Measurements from ENCODE around the gene MOCS1.

The MOCS1 gene

GRCh38 chr6:39882531-39882899 is 51.7 kb downstream of the MOCS1 start:
- Histone ChIP-seq H3K4me3 (ENCODE audit: low read depth, low read length) (no peak overlapping the region), H3K4me1 (ENCODE audit: control insufficient read depth, insufficient read depth, low read length) (no peaks in the 10 kb centered on the region), H3K36me3 (ENCODE audit: control insufficient read depth, insufficient read depth, low read length) (no peaks in the 10 kb centered on the region), H3K9ac (ENCODE audit: low read depth, low read length) (no peak overlapping the region), H3K27me3 (ENCODE audit: control insufficient read depth, insufficient read depth, low read length) (no peaks in the 10 kb centered on the region), H3K9me3 (ENCODE audit: control insufficient read depth, insufficient read depth, low read length) (no peaks in the 10 kb centered on the region)

DNA sequence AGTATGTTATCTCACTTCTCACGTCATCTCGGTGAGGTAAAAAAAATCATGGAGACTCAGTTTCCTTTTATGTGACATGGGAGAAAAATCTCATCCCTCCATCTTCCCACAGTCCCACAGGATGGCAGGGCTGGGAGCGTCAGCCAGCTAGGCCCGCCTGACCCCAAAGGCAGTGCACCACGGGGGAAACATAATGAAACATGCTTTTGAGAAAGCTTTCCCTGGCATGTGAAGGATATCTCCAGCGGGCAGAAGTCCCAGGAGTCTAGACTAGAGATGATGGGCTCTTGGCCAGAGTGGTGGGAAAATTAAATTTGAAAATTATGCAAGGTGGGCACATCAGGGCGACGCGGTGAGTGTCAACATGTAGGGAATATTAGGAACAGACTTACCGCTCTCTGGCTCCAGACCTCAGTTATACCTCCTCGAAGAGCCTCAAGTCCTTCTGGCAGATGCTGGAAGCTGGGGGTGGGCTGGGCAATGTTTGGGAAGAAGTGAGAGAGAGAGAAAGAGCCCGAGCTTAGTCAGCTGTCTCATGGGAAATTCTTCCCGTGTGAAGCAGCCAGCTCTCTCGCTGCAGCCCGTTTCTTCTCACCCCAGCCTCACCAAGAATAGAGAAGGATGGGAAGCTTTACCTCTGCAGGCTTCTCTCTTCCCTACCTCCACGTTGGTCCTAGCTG is 52.3 kb downstream of the MOCS1 start:
- no peaks in the 10 kb centered on the region for H3K9me3 ChIP-seq (ENCODE audit: control insufficient read depth, insufficient read depth, low read length)
- H3K9ac ChIP-seq (ENCODE audit: low read depth, low read length), result no peak overlapping the region
- H3K4me3 ChIP-seq (ENCODE audit: low read depth, low read length), result no peak overlapping the region
- H3K36me3 ChIP-seq (ENCODE audit: control insufficient read depth, insufficient read depth, low read length), result no peaks in the 10 kb centered on the region
- H3K27me3 ChIP-seq (ENCODE audit: control insufficient read depth, insufficient read depth, low read length), result no peaks in the 10 kb centered on the region
- H3K4me1 ChIP-seq (ENCODE audit: control insufficient read depth, insufficient read depth, low read length), result no peaks in the 10 kb centered on the region

- Histone ChIP-seq H3K27me3 (ENCODE audit: control insufficient read depth, insufficient read depth, low read length) (no peaks in the 10 kb centered on the region), H3K4me3 (ENCODE audit: low read depth, low read length) (no peak overlapping the region), H3K36me3 (ENCODE audit: control insufficient read depth, insufficient read depth, low read length) (no peaks in the 10 kb centered on the region), H3K4me1 (ENCODE audit: control insufficient read depth, insufficient read depth, low read length) (no peaks in the 10 kb centered on the region), H3K9ac (ENCODE audit: low read depth, low read length) (no peak overlapping the region), H3K9me3 (ENCODE audit: control insufficient read depth, insufficient read depth, low read length) (no peaks in the 10 kb centered on the region)
Measured at GRCh38 chr6:39880594-39880993, 53.7 kb downstream of the MOCS1 start.

DNA sequence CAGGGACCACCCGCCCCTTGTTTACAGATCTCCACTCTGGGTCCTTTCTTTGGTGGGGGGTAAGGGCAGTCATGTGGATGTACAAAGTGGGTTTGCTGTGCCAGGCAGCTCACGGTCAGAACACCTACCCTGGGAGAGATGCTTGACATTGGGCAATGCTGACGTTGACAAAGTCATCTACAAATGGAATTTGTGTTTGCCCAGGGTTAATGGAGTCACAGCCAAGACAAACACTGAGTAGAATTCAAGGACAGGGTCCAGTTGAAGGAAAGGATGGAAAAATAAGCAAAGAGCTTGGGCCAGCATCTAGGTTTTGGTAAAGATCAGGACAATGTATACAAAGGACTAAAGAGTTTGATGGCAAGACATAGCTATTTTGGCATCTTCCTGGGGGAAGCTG is 54.7 kb downstream of the MOCS1 start:
- H3K4me1 ChIP-seq (ENCODE audit: control insufficient read depth, insufficient read depth, low read length), result no peaks in the 10 kb centered on the region
- H3K27me3 ChIP-seq (ENCODE audit: control insufficient read depth, insufficient read depth, low read length), result no peaks in the 10 kb centered on the region
- H3K9ac ChIP-seq (ENCODE audit: low read depth, low read length), result no peak overlapping the region
- no peaks in the 10 kb centered on the region for H3K9me3 ChIP-seq (ENCODE audit: control insufficient read depth, insufficient read depth, low read length)
- no peak overlapping the region for H3K4me3 ChIP-seq (ENCODE audit: low read depth, low read length)
- H3K36me3 ChIP-seq (ENCODE audit: control insufficient read depth, insufficient read depth, low read length), result peaks cover 4% of the 10 kb centered on the region

GRCh38 chr6:39876826-39877225 is 57.4 kb downstream of the MOCS1 start:
- no peaks in the 10 kb centered on the region for H3K27me3 ChIP-seq (ENCODE audit: control insufficient read depth, insufficient read depth, low read length)
- peaks cover 4% of the 10 kb centered on the region for H3K36me3 ChIP-seq (ENCODE audit: control insufficient read depth, insufficient read depth, low read length)
- no peaks in the 10 kb centered on the region for H3K9me3 ChIP-seq (ENCODE audit: control insufficient read depth, insufficient read depth, low read length)
- no peaks in the 10 kb centered on the region for H3K4me1 ChIP-seq (ENCODE audit: control insufficient read depth, insufficient read depth, low read length)
- no peak overlapping the region for H3K9ac ChIP-seq (ENCODE audit: low read depth, low read length)
- H3K4me3 ChIP-seq (ENCODE audit: low read depth, low read length), result no peak overlapping the region

GRCh38 chr6:39876111-39876510 is 58.2 kb downstream of the MOCS1 start:
- Histone ChIP-seq H3K4me3 (ENCODE audit: low read depth, low read length) (no peak overlapping the region), H3K27me3 (ENCODE audit: control insufficient read depth, insufficient read depth, low read length) (no peaks in the 10 kb centered on the region), H3K4me1 (ENCODE audit: control insufficient read depth, insufficient read depth, low read length) (no peaks in the 10 kb centered on the region), H3K36me3 (ENCODE audit: control insufficient read depth, insufficient read depth, low read length) (peaks cover 4% of the 10 kb centered on the region), H3K9ac (ENCODE audit: low read depth, low read length) (no peak overlapping the region), H3K9me3 (ENCODE audit: control insufficient read depth, insufficient read depth, low read length) (no peaks in the 10 kb centered on the region)

DNA sequence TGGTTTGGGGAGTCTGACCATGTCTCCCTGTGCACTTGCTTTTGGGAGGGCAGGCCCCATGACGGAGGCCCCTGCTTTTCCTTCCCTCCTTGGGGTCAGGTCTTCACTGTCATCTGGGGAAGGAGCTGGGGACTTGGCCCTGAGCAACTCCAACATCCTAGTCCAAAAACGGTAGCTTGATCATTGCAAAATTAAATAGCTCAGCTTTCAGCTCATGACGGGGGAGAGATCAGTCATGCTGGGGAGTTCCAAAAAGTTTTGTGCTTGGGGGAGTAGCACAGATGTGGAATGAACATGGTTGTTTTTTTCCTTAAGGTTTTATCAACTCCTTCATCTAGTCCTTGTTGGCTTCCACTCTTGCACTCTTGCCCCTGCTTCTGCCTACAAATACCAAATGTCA is 60.8 kb downstream of the MOCS1 start:
- no peaks in the 10 kb centered on the region for H3K4me1 ChIP-seq (ENCODE audit: control insufficient read depth, insufficient read depth, low read length)
- H3K9ac ChIP-seq (ENCODE audit: low read depth, low read length), result no peak overlapping the region
- no peak overlapping the region for H3K4me3 ChIP-seq (ENCODE audit: low read depth, low read length)
- H3K36me3 ChIP-seq (ENCODE audit: control insufficient read depth, insufficient read depth, low read length), result peaks cover 4% of the 10 kb centered on the region
- H3K27me3 ChIP-seq (ENCODE audit: control insufficient read depth, insufficient read depth, low read length), result no peaks in the 10 kb centered on the region
- no peaks in the 10 kb centered on the region for H3K9me3 ChIP-seq (ENCODE audit: control insufficient read depth, insufficient read depth, low read length)

- peaks cover 4% of the 10 kb centered on the region for H3K4me1 ChIP-seq (ENCODE audit: control insufficient read depth, insufficient read depth, low read length)
- no peak overlapping the region for H3K9ac ChIP-seq (ENCODE audit: low read depth, low read length)
- H3K9me3 ChIP-seq (ENCODE audit: control insufficient read depth, insufficient read depth, low read length), result no peaks in the 10 kb centered on the region
- H3K4me3 ChIP-seq (ENCODE audit: low read depth, low read length), result no peak overlapping the region
- no peaks in the 10 kb centered on the region for H3K27me3 ChIP-seq (ENCODE audit: control insufficient read depth, insufficient read depth, low read length)
- peaks cover 4% of the 10 kb centered on the region for H3K36me3 ChIP-seq (ENCODE audit: control insufficient read depth, insufficient read depth, low read length)
Measured at GRCh38 chr6:39870950-39871349, 63.3 kb downstream of the MOCS1 start.

DNA sequence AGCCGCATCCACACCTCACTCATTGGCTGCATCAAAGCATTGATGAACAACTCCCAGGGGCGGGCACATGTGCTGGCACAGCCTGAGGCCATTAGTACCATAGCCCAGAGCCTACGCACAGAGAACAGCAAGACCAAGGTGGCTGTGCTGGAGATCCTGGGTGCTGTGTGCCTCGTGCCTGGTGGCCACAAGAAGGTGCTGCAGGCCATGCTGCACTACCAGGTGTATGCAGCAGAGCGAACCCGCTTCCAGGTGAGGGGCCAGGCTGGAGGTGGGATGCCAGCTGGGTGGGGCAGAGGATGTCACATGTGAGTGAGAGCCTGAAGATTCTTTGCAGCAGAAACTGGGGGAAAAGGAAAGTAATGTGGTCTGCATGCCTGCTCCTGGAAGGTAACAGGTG is 66.7 kb downstream of the MOCS1 start:
- no peak overlapping the region for H3K4me3 ChIP-seq (ENCODE audit: low read depth, low read length)
- H3K9me3 ChIP-seq (ENCODE audit: control insufficient read depth, insufficient read depth, low read length), result no peaks in the 10 kb centered on the region
- peaks cover 6% of the 10 kb centered on the region for H3K4me1 ChIP-seq (ENCODE audit: control insufficient read depth, insufficient read depth, low read length)
- no peaks in the 10 kb centered on the region for H3K27me3 ChIP-seq (ENCODE audit: control insufficient read depth, insufficient read depth, low read length)
- no peaks in the 10 kb centered on the region for H3K36me3 ChIP-seq (ENCODE audit: control insufficient read depth, insufficient read depth, low read length)
- H3K9ac ChIP-seq (ENCODE audit: low read depth, low read length), result no peak overlapping the region

- H3K4me3 ChIP-seq (ENCODE audit: low read depth, low read length), result no peak overlapping the region
- H3K36me3 ChIP-seq (ENCODE audit: control insufficient read depth, insufficient read depth, low read length), result no peaks in the 10 kb centered on the region
- H3K9ac ChIP-seq (ENCODE audit: low read depth, low read length), result no peak overlapping the region
- no peaks in the 10 kb centered on the region for H3K27me3 ChIP-seq (ENCODE audit: control insufficient read depth, insufficient read depth, low read length)
- peaks cover 6% of the 10 kb centered on the region for H3K4me1 ChIP-seq (ENCODE audit: control insufficient read depth, insufficient read depth, low read length)
- H3K9me3 ChIP-seq (ENCODE audit: control insufficient read depth, insufficient read depth, low read length), result no peaks in the 10 kb centered on the region
Measured at GRCh38 chr6:39865011-39865888, 69.0 kb downstream of the MOCS1 start.

DNA sequence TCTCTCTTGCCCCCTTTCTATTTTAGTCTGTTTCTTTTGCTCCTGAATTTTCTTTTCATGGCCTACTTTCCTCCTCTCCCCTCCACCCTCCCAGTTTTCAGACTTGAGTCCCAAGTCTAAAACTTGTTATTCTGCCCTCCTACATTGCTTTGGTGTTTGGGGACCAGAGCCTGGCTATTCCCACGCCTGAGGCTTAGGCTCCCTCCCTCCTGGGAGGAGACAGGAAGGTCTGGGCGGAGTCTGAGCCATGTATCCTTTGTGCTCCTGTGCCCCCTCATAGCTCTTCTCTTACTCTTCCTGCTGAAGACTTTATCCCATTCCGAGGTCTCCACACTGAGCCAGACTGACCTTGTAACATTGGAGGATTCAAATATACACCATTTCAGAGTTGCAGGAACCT is 72.6 kb downstream of the MOCS1 start:
- H3K9ac ChIP-seq (ENCODE audit: low read depth, low read length), result no peak overlapping the region
- H3K4me3 ChIP-seq (ENCODE audit: low read depth, low read length), result no peak overlapping the region
- no peaks in the 10 kb centered on the region for H3K27me3 ChIP-seq (ENCODE audit: control insufficient read depth, insufficient read depth, low read length)
- H3K4me1 ChIP-seq (ENCODE audit: control insufficient read depth, insufficient read depth, low read length), result peaks cover 2% of the 10 kb centered on the region
- no peaks in the 10 kb centered on the region for H3K9me3 ChIP-seq (ENCODE audit: control insufficient read depth, insufficient read depth, low read length)
- no peaks in the 10 kb centered on the region for H3K36me3 ChIP-seq (ENCODE audit: control insufficient read depth, insufficient read depth, low read length)

DNA sequence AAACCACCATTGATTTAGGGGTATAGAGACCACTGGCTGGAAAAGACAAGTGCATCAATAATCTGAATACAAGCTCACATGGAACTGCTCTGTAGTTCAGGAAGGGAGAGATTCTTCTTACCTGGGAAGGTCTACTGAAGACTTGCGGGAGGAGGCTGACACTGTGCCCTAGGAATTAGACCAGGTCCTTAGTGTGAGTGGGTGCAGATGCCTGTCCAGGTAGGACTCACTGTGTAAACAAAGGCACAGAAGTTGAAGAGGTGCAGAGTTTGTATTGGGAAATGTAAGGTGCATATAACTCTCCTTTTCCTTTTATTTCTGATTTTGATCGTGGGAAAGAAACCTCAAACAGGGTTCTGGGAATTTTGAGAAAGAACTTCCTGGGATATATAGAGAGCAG is 75.2 kb downstream of the MOCS1 start:
- H3K27me3 ChIP-seq (ENCODE audit: control insufficient read depth, insufficient read depth, low read length), result no peaks in the 10 kb centered on the region
- H3K9me3 ChIP-seq (ENCODE audit: control insufficient read depth, insufficient read depth, low read length), result no peaks in the 10 kb centered on the region

More for the DNA sequence above, 75.2 kb downstream of the MOCS1 start:
- H3K4me1 ChIP-seq (ENCODE audit: control insufficient read depth, insufficient read depth, low read length), result no peaks in the 10 kb centered on the region
- no peak overlapping the region for H3K4me3 ChIP-seq (ENCODE audit: low read depth, low read length)
- H3K9ac ChIP-seq (ENCODE audit: low read depth, low read length), result no peak overlapping the region
- H3K36me3 ChIP-seq (ENCODE audit: control insufficient read depth, insufficient read depth, low read length), result no peaks in the 10 kb centered on the region

Data from iPS-15b (cell line).